Effector memory CD8-positive, alpha-beta T cell (primary cell): ENCODE measurements around the gene IGSF8.

Source experiments
- ATAC-seq: fragments of 150-1000 bp; cut with Tn5 transposase; replicated peaks from 2 replicates; pipeline ENCODE4 v1.10.0; 2021; ENCODE audit warnings: mild to moderate bottlenecking, moderate library complexity
- DNase-seq, 3 experiments: peaks; one replicate each; pipeline ENCODE4 v3.0.0; 2021
- H3K27ac Mint-ChIP-seq, 2 donors: one replicate each; pipeline ENCODE4 v1.8.0; 2022; ENCODE audit warnings: mild to moderate bottlenecking in 2 of 2, mixed read lengths in 2 of 2, moderate library complexity in 2 of 2
- H3K27me3 Mint-ChIP-seq, 2 donors: one replicate each; pipeline ENCODE4 v1.8.0; 2022; ENCODE audit warnings: mixed read lengths in 2 of 2
- H3K36me3 Mint-ChIP-seq: one replicate; pipeline ENCODE4 v1.8.0; 2022; ENCODE audit warnings: mild to moderate bottlenecking, moderate library complexity, mixed read lengths; ENCODE audit not compliant: insufficient read depth
- H3K4me1 Mint-ChIP-seq, 2 donors: one replicate each; pipeline ENCODE4 v1.8.0; 2022; ENCODE audit warnings: low read depth in 2 of 2, mixed read lengths in 2 of 2
- H3K4me3 Mint-ChIP-seq, 2 donors: one replicate each; pipeline ENCODE4 v1.8.0; 2022; ENCODE audit warnings: mild to moderate bottlenecking in 2 of 2, mixed read lengths in 2 of 2, moderate library complexity in 2 of 2
- H3K9me3 Mint-ChIP-seq, 2 donors: one replicate each; pipeline ENCODE4 v1.8.0; 2022; ENCODE audit warnings: mixed read lengths in 2 of 2
- total RNA-seq, 9 experiments: gene quantifications; one replicate each; lab custom pipeline; 2026; lab: John Stamatoyannopoulos, UW

Gene IGSF8, protein sequence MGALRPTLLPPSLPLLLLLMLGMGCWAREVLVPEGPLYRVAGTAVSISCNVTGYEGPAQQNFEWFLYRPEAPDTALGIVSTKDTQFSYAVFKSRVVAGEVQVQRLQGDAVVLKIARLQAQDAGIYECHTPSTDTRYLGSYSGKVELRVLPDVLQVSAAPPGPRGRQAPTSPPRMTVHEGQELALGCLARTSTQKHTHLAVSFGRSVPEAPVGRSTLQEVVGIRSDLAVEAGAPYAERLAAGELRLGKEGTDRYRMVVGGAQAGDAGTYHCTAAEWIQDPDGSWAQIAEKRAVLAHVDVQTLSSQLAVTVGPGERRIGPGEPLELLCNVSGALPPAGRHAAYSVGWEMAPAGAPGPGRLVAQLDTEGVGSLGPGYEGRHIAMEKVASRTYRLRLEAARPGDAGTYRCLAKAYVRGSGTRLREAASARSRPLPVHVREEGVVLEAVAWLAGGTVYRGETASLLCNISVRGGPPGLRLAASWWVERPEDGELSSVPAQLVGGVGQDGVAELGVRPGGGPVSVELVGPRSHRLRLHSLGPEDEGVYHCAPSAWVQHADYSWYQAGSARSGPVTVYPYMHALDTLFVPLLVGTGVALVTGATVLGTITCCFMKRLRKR
- 19.5 to 44.9 (median 31.3) reads per million in 9 experiments for total RNA-seq

DNA sequence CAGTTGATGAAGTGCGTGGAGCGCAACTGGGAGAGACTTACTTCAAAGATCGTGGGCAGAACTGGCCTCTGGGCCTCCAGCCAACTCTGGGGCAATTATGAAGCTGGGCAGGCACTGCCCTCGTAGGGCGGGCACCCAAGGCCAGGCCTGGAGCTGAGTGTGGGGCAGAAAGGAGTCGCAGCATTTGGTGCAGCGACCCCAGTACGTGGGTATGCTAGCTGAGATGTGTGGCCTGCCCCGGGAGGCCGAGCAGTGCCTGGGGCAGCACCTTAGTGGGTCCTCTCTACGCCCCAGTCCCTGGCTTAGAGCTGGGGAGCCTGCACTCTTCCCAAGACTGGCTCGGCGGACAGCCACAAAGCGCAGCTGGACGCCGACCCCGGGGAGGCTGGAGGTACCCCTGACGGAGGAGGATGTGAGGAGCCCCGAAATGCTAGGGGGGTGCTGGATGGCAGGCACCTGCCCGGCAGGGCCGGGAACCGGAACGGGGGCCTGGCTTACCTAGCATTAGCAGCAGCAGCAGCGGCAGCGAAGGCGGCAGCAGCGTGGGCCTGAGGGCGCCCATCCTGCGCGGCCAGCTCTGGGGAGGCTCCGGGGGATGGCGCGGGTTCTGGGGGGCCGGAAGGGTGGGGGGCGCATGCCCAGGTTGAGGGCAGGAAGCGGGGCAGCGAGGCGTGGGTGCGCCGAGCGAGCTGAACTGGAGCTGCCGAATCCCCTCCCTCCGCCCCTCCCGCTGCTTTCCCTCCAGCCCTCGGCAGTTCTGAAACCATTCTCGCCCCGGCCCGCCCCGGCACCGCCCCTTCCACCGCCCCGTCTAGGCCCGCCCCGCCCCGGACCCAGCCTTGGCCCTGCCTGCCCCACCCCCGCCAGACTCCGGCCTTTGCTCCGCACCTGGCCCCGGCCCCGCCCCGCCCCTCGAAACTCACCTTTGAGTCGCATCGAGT is at the start of gene IGSF8:
IGSF8 (minus strand) TSS at position 709 of the 941 bp plus-strand sequence; CDS start at position 562, 147 bp downstream.
- DNase-seq, result peak; percentile 85 to 89 (median 85)
- no peaks in the 10 kb centered on the region for H3K27me3 Mint-ChIP-seq
- peak within 1 kb of the TSS; percentile 89 to 96 for H3K27ac Mint-ChIP-seq
- peaks cover 37 to 41% of the 10 kb centered on the region in 2 donors for H3K4me1 Mint-ChIP-seq
- peak within 1 kb of the TSS; percentile 88 for H3K4me3 Mint-ChIP-seq
- H3K36me3 Mint-ChIP-seq, result peaks cover 37% of the 10 kb centered on the region
- no peaks in the 10 kb centered on the region for H3K9me3 Mint-ChIP-seq
- peak; percentile 67 for ATAC-seq

DNA sequence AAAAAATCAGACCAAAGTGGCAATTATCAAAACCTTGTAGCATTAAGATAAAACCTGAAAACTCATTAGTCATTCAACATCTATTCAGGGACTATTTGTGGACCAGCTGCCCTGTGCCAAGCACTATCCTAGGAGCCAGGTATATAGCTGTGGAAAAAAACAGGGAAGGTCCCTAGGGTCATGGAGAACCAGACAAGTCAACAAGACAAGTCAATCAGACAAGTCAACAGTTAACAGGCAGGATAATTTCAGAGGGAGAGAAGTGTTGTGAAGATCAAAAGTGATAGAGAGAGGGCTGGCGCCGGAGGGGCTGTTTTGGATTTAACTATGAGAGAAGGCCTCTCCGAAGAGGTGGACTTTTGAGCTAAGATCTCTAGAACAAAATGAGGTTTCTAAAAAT is 49.7 kb upstream of the IGSF8 start:
- Mint-ChIP-seq H3K27ac (no peak overlapping the region), H3K4me1 (no peaks in the 10 kb centered on the region)

DNA sequence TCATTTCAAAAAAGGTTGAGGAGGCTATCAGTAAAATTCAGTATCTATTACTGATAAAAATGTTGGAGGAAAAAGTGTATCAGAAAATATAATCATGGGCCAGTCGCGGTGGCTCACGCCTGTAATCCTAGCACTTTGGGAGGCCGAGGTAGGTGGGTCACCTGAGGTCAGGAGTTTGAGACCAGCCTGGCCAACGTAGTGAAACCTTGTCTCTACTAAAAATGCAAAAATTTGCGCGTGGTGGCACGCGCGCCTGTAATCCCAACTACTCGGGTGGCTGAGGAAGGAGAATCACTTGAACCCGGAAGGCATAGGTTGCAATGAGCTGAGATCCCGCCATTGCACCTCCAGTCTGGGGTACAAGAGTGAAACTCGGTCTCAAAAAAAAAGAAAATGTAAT is 47.7 kb upstream of the IGSF8 start:
- no peaks in the 10 kb centered on the region for H3K9me3 Mint-ChIP-seq
- H3K27ac Mint-ChIP-seq, result no peak overlapping the region
- H3K4me1 Mint-ChIP-seq, result no peaks in the 10 kb centered on the region
- no peak for DNase-seq
- no peak overlapping the region for H3K4me3 Mint-ChIP-seq
- no peaks in the 10 kb centered on the region for H3K36me3 Mint-ChIP-seq
- H3K27me3 Mint-ChIP-seq, result peaks cover 36 to 42% of the 10 kb centered on the region in 2 donors
- ATAC-seq, result no peak

More for the DNA sequence above, 49.7 kb upstream of the IGSF8 start:
- Mint-ChIP-seq H3K4me3 (no peak overlapping the region), H3K36me3 (no peaks in the 10 kb centered on the region), H3K27me3 (peaks cover 26 to 36% of the 10 kb centered on the region in 2 donors), H3K9me3 (no peaks in the 10 kb centered on the region)
- ATAC-seq (no peak), DNase-seq (no peak)

DNA sequence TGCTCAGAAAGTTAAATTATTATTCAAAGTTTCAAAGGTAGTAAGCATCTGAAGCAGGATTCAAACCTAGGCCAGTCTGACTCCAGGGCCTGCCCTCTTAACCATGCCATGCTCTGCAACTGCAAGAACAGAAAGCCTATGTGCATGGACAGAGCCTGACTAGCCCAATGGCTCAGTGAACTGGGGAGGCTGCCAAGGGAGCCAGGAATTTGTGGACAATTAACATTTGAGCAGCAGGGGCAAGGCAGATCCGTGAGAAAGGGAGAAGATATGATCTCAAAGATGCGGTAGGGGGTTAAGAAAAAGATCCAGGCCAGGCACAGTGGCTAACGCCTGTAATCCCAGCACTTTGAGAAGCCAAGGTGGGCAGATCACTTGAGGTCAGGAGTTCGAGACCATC is 46.5 kb upstream of the IGSF8 start:
- ATAC-seq (no peak), DNase-seq (no peak)
- H3K27ac Mint-ChIP-seq, result no peak overlapping the region
- H3K4me3 Mint-ChIP-seq, result no peak overlapping the region
- peaks cover 45 to 54% of the 10 kb centered on the region in 2 donors for H3K27me3 Mint-ChIP-seq
- H3K36me3 Mint-ChIP-seq, result no peaks in the 10 kb centered on the region
- H3K4me1 Mint-ChIP-seq, result no peaks in the 10 kb centered on the region
- H3K9me3 Mint-ChIP-seq, result no peaks in the 10 kb centered on the region

DNA sequence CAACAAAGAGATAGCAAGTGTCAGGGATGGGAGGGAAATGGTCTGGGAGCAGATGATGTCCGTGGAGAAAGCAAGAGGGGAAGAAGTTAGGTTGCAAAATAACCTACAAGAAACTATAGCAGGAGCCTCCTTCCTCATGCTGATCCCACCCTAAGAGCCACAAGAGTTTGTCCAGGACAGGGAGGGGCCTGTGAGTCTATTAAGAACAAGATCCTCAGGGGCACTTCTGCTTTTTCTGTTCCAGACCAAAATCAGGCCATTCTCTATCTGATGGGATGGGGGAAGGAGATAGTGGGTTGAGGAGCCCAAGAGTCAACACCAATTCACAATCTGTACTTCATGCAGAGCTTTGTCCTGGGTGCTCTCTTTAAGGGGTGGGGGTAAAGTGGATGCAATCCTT is 45.3 kb upstream of the IGSF8 start:
- Mint-ChIP-seq H3K27ac (no peak overlapping the region), H3K4me1 (no peaks in the 10 kb centered on the region), H3K36me3 (no peaks in the 10 kb centered on the region), H3K27me3 (peaks cover 50 to 62% of the 10 kb centered on the region in 2 donors), H3K9me3 (no peaks in the 10 kb centered on the region), H3K4me3 (no peak overlapping the region)
- ATAC-seq, result no peak
- no peak for DNase-seq

DNA sequence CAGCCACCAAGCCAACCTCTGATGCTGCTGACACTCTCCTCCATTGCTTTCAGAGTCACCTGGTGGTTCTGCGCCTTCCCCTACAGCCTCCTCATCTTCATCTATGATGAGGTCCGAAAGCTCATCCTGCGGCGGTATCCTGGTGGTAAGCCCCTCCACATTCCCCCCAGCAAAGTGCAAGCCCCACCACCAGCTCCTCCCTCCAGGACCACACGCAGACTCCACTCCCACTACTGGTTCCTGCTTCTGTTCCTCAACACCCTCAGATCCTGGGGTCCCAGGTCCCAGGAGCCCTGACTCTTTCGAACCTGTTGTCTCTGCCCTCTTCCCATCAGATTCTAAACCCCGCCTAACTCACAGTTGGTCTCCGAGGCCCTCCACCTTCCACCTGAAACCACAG is 41.4 kb upstream of the IGSF8 start:
- H3K4me1 Mint-ChIP-seq, result no peaks in the 10 kb centered on the region
- ATAC-seq (no peak), DNase-seq (no peak)
- peaks cover 45 to 71% of the 10 kb centered on the region in 2 donors for H3K27me3 Mint-ChIP-seq
- H3K9me3 Mint-ChIP-seq, result no peaks in the 10 kb centered on the region
- no peak overlapping the region for H3K27ac Mint-ChIP-seq
- H3K4me3 Mint-ChIP-seq, result no peak overlapping the region
- no peaks in the 10 kb centered on the region for H3K36me3 Mint-ChIP-seq

DNA sequence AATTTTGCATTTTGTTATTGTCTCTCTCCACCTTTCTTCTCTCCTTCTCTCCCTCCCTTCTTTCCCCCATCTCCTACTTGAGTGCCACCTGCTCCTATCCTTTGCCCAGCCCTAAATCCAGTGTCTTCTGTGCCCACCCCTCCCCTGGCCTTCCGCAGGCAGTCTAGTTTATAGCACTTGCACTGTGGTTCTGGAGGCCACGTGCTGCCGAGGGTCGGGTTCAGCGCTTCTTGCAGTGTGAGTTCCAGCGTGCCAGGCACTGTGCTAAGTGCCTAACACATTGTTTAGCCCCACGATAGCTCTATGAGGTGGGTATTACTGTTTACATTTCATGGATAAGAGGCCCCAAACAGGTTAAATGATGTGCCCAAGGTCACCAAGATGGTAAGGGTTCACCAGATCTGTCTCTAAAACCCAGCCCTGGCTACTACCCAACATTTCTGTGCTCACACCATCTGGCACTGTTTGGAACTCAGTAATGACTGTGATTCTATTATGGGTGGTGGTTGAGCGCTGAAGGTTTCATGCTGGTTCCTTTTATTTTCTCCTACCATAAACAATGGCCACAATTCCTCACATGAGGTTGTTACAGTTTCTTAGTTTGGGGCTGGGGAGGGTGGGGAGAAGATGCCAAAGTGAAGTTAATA is 38.9 kb upstream of the IGSF8 start:
- Mint-ChIP-seq H3K36me3 (no peaks in the 10 kb centered on the region), H3K4me1 (no peaks in the 10 kb centered on the region), H3K27ac (no peak overlapping the region), H3K27me3 (peaks cover 40 to 72% of the 10 kb centered on the region in 2 donors), H3K9me3 (no peaks in the 10 kb centered on the region), H3K4me3 (no peak overlapping the region)
- no peak for ATAC-seq
- DNase-seq, result no peak

DNA sequence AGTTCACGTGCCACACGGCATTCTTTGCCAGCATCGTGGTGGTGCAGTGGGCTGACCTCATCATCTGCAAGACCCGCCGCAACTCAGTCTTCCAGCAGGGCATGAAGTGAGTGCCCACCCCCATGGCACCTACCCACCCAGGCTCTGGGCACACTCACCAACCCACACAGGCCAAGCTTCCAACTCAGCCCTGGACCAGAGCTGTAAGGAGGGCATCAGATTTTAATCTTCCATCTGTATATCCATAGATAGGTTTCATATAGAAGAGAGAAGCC is 38.4 kb upstream of the IGSF8 start:
- Mint-ChIP-seq H3K4me1 (no peaks in the 10 kb centered on the region), H3K9me3 (no peaks in the 10 kb centered on the region), H3K4me3 (no peak overlapping the region), H3K27ac (no peak overlapping the region), H3K27me3 (peaks cover 38 to 72% of the 10 kb centered on the region in 2 donors), H3K36me3 (no peaks in the 10 kb centered on the region)
- DNase-seq (no peak), ATAC-seq (no peak)

DNA sequence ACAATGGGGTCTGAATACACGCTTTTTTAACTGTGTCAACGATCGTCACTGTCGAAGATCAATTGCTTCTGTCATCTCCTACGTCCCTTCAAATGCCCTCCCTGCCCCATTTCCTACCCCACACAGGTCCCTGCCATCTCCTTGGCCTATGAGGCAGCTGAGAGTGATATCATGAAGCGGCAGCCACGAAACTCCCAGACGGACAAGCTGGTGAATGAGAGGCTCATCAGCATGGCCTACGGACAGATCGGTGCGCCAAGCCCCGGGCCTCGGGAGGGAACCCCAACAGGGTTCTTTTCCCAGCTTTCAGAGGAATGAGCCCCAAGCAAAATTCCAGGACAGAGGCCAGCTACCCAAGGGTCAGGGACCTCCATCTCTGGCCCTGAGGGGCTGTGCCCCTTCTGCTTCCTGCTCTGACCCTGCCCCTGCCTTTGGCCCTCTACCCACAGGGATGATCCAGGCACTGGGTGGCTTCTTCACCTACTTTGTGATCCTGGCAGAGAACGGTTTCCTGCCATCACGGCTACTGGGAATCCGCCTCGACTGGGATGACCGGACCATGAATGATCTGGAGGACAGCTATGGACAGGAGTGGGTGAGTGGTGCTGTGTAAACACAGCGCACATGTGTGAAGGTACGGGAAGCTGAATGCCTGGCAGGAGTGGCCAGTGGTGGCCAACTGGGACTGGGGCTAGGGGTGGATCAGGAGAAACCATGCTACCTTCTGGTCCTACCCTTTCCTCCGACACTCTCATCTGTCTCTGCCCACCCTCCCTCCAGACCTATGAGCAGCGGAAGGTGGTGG is 37.9 kb upstream of the IGSF8 start:
- Mint-ChIP-seq H3K4me3 (no peak overlapping the region), H3K4me1 (no peaks in the 10 kb centered on the region), H3K27me3 (peaks cover 37 to 71% of the 10 kb centered on the region in 2 donors), H3K36me3 (no peaks in the 10 kb centered on the region), H3K27ac (no peak overlapping the region), H3K9me3 (no peaks in the 10 kb centered on the region)
- ATAC-seq, result no peak
- DNase-seq, result no peak

DNA sequence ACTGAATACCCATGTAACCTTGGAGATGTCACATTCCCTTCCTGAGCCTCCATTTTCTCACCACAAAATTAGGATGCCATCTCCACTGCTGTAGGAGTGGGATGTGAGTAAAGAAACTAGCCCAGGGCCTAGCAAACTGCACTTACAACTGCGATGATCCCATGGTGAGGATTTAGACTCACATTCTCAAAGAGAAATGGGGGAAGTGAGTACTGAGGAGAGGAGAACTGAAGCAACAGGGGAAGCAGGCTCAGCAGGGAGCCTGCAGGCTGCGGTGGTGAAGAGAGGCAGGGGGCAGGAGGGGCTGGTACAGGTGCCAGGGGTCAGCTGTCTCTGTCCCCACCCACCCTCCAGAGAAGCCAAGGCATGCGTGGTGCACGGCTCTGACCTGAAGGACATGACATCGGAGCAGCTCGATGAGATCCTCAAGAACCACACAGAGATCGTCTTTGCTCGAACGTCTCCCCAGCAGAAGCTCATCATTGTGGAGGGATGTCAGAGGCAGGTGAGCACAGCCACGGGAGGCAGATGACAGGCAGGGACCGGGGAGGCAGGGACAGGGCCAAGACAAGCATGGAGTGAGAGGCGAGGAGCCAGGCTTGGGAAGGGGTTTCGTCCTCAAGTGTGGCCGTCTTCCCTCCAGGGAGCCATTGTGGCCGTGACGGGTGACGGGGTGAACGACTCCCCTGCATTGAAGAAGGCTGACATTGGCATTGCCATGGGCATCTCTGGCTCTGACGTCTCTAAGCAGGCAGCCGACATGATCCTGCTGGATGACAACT is 36.6 kb upstream of the IGSF8 start:
- Mint-ChIP-seq H3K27ac (no peak overlapping the region), H3K9me3 (no peaks in the 10 kb centered on the region), H3K4me3 (no peak overlapping the region), H3K27me3 (peaks cover 38 to 71% of the 10 kb centered on the region in 2 donors), H3K36me3 (no peaks in the 10 kb centered on the region), H3K4me1 (no peaks in the 10 kb centered on the region)
- no peak for ATAC-seq
- DNase-seq, result no peak

DNA sequence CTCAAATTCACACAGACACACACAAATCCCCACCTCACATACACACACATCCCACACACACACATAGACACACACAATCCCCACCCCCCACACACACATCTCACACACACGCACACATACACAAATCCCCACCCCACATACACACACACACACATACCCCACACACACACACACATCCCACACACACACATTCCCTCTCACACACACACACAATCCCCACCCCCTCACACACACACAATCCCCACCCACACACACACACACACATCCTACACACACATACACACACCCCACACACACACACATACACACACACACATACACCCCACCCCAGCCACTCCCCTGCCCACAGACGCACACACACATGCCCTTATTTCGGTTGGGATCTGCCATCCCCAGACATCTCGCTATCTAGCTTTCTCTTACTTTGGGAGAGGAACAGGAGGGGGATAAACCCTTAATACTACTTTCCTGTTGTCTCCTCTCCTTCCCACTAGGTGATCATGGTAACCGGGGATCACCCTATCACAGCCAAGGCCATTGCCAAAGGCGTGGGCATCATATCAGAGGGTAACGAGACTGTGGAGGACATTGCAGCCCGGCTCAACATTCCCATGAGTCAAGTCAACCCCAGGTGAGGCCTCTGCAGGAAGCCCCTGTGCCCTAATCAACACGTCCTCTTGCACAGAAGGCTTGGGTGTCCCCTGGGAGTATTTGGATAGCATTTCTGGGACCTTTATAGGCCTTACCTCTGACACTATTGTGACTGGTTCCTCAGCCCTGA is 35.8 kb upstream of the IGSF8 start:
- no peak for DNase-seq
- Mint-ChIP-seq H3K36me3 (no peaks in the 10 kb centered on the region), H3K4me3 (no peak overlapping the region), H3K4me1 (no peaks in the 10 kb centered on the region), H3K9me3 (no peaks in the 10 kb centered on the region), H3K27ac (no peak overlapping the region), H3K27me3 (peaks cover 40 to 71% of the 10 kb centered on the region in 2 donors)
- no peak for ATAC-seq
